Small intestine (tissue), 7 donors: ENCODE measurements around the gene HMG20B. TPM values are rescaled to one million over a fixed set of nuclear protein-coding genes. Genes with fewer than 3 reads are reported as not detected.

ENCODE experiments used
- DNase-seq, 2 donors: peaks; one replicate each; pipeline versions ENCODE4 v3.0.0 to v3.0.0-alpha.2; 2013
- FAIRE-seq: peaks from 2 replicates; lab custom pipeline; 2012; peaks lifted over from hg19 to GRCh38; lab: Jason Lieb, UNC
- H3K27ac ChIP-seq, 3 donors: one replicate each; pipeline ENCODE4 v1.5.1; 2013; ENCODE audit warnings: low read length in 2 of 3, mild to moderate bottlenecking in 2 of 3, control low read depth in 1 of 3, inconsistent platforms in 1 of 3, low read depth in 1 of 3, moderate library complexity in 1 of 3
- H3K27me3 ChIP-seq, 3 donors: one replicate each; pipeline ENCODE4 v1.6.1; 2013; ENCODE audit warnings: low read length in 3 of 3, inconsistent platforms in 1 of 3; ENCODE audit not compliant: control insufficient read depth in 3 of 3, insufficient read depth in 3 of 3
- H3K36me3 ChIP-seq, 3 donors: one replicate each; pipeline ENCODE4 v1.6.1; 2013; ENCODE audit warnings: low read length in 3 of 3, inconsistent platforms in 1 of 3, low read depth in 1 of 3, mild to moderate bottlenecking in 1 of 3, moderate library complexity in 1 of 3; ENCODE audit not compliant: control insufficient read depth in 3 of 3, insufficient read depth in 2 of 3
- H3K4me1 ChIP-seq, 3 donors: one replicate each; pipeline ENCODE4 v1.6.1; 2013; ENCODE audit warnings: low read length in 2 of 3, inconsistent platforms in 1 of 3, low read depth in 1 of 3, mild to moderate bottlenecking in 1 of 3, moderate library complexity in 1 of 3; ENCODE audit not compliant: control insufficient read depth in 3 of 3, insufficient read depth in 2 of 3
- H3K4me3 ChIP-seq, 3 donors: one replicate each; pipeline ENCODE4 v1.5.1; 2013; ENCODE audit warnings: low read length in 3 of 3, control low read depth in 1 of 3, inconsistent platforms in 1 of 3, low read depth in 1 of 3, mild to moderate bottlenecking in 1 of 3, moderate library complexity in 1 of 3
- H3K9me3 ChIP-seq, 2 donors: one replicate each; pipeline ENCODE4 v1.6.1; 2013; ENCODE audit warnings: low read depth in 1 of 2, low read length in 1 of 2; ENCODE audit not compliant: control insufficient read depth in 2 of 2, insufficient read depth in 1 of 2
- WGBS, 3 donors: extraction: QIAGEN DNeasy Blood & Tissue Kit; methylation state at CpG; one replicate each; pipeline ENCODE4 v1.1.7; 2013; 5-methylcytosine and 5-hydroxymethylcytosine counted together
- polyA plus RNA-seq, 4 donors: library from polyadenylated mRNA; stranded (reverse) in 3 of 4; unstranded in 1 of 4; fragments of 200-250 nt in 3 of 4; fragments of 120-200 nt in 1 of 4; gene quantifications; one replicate each; pipeline versions ENCODE4 v1.2.1 to v1.2.3, GENCODE V29; 2013
- donor health status: healthy with polysubstance abuse.
- donor health status: control.
- donor health status: control.
- donor health status: Bipolar disorder and iron deficiency.
- donor health status: healthy.

The HMG20B gene
- polyA plus RNA-seq, 4 donors, result 66.3 to 82.1 (median 72.5) TPM

DNA sequence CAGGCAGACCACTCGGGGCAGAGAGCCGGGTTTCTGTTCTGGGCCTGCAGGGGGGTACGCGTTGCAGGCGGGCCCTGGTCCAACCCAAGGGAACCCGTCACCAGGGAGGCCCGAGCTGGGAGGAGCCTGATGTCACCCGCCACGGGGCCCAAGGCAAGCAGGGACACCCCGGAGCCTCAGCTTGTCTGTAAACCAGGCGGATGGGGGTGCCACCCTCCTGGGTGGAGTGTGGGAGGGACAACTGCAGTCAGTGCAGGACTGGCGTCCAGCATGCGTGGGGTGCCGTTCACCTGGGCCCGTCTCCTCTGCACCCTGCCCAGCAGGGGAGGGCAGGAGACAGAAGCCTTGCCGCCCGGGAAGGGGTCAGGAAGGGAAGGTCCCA lies 46.9 kb downstream of the HMG20B start:
- Histone ChIP-seq H3K9me3 (no peaks in the 10 kb centered on the region), H3K27ac (no peak overlapping the region), H3K4me1 (peaks cover 0 to 4% (median 0%) of the 10 kb centered on the region in 3 donors), H3K4me3 (no peak overlapping the region), H3K36me3 (peaks cover 0 to 88% (median 6%) of the 10 kb centered on the region in 3 donors), H3K27me3 (no peaks in the 10 kb centered on the region)
- DNase-seq (no peak), FAIRE-seq (no peak)
- WGBS, 3 donors, result 84 to 90% (median 85%) methylated on average over 15 to 17 of the region's 17 CpGs

DNA sequence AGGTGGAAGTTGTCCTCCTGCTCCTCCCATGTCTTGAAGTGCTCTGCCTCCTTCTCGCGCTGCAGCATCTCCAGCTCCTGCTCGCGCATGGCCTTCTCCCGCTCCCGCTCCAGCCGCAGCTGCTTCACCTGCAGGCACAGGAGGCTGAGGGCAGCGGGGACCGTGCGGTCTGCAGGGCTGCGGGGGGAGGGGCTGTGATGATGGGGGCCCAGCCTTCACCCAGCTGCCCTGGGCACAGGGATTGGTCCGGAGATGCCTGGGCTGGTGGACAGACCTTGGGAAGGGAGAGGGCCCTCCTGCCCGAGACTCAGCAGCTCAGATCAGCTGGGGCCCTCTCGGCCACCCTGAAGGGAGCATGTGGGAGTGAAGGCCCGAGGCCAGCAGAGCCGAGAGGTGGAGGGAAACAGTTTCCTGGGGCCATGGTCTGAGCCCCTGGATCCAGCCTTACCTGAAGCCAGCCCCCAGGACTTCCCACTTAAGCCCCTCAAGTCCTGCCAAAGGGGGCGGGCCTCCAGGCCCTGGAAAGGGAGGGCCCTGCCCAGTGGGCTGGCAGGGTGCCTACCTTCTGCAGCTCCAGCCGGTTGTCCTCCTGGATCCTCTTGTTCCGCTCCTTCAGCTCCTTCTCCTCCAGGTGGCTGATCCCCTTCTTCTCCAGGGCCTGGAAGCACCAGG lies 47.5 kb downstream of the HMG20B start:
- peaks cover 0 to 7% (median 0%) of the 10 kb centered on the region in 3 donors for H3K4me1 ChIP-seq
- no peaks in the 10 kb centered on the region for H3K9me3 ChIP-seq
- H3K36me3 ChIP-seq, result peaks cover 0 to 82% (median 6%) of the 10 kb centered on the region in 3 donors
- 86 to 90% (median 88%) methylated on average over 15 to 19 of the region's 19 CpGs for WGBS, 3 donors
- no peak overlapping the region for H3K27ac ChIP-seq
- DNase-seq (no peak), FAIRE-seq (no peak)
- no peak overlapping the region for H3K4me3 ChIP-seq
- no peaks in the 10 kb centered on the region for H3K27me3 ChIP-seq

DNA sequence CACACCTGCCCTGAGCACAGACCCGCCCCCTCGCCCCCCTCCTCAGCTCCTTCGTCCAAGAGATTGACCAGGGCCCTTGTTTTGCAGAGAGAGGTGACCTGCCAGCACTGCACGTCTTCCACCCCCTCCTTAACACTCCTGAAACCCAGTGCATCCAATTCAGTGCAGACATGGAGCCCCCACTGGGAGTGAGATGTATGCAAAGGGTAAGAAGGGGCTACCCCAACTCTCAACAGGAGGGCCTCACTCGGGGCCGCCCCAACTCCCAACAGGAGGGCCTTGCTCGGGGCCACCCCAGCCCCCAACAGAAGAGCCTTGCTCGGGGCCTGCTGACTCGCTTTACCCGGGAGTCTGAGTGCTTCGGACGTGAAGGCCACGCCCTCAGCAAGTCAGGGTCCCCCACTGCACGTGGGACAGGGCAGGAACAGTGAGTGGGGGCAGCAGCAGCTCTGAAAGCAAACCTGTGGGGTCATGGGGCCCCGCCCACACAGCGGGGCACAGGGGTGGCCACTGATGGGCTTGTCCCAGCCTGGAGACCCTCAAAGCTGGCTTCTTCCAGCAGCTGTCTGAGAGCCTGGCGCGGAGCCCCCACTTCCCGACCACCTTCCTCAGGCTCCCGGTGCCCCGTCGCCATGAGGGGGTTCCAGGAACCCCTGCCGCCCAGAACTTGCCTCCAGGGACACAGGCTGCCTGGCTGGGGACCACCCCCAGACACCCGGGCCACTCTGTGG lies 48.2 kb downstream of the HMG20B start:
- WGBS, 3 donors, result 88 to 92% (median 88%) methylated on average over 22 to 24 of the region's 24 CpGs
- DNase-seq (no peak), FAIRE-seq (no peak)
- H3K36me3 ChIP-seq, result peaks cover 0 to 75% (median 6%) of the 10 kb centered on the region in 3 donors
- no peak overlapping the region for H3K4me3 ChIP-seq
- H3K4me1 ChIP-seq, result peaks cover 0 to 14% (median 0%) of the 10 kb centered on the region in 3 donors
- H3K9me3 ChIP-seq, result no peaks in the 10 kb centered on the region
- no peak overlapping the region for H3K27ac ChIP-seq
- no peaks in the 10 kb centered on the region for H3K27me3 ChIP-seq

DNA sequence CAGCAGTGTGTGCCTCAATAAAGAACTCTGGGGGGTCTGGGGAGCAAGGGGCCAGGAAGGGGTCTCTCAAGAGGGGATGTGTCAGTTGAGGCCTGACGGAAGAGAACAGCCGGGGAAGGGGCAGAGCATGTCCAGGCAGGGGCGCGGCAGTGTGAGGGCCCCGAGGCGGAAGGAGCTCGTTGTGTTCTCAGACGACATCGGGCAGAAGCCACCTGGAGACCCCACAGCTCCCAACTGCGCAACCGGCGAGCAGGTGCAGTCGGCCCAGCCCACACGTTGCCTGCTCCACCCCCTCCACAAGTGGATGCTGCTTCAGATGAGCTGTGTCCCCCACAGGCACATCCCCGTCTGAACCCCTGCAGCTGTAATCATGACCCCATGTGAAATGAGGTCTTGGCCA lies 48.9 kb downstream of the HMG20B start:
- H3K36me3 ChIP-seq, result peaks cover 0 to 72% (median 6%) of the 10 kb centered on the region in 3 donors
- WGBS, 3 donors, result 90 to 93% (median 93%) methylated on average over 15 of the region's 15 CpGs

DNA sequence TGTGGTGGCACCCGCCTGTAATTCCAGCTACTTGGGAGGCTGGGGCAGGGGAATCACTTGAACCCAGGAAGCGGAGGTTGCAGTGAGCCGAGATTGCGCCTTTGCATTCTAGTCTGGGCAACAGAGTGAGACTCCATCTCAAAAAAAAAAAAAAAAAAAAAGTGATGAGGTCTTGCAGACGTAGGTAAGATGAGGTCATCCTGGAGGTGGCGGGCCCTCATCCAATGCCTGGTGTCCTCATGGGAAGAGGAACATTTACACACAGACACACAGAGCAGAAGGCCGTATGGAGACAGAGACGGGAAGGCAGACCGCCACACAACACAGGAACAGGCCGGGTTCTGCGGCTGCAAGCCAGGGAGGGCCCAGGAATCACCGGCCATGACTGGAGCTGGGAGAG lies 49.5 kb downstream of the HMG20B start:
- WGBS, 3 donors, result 84 to 90% (median 90%) methylated on average over 12 of the region's 12 CpGs
- no peak for FAIRE-seq
- DNase-seq, result no peak

More for the DNA sequence above, 48.9 kb downstream of the HMG20B start:
- no peak for FAIRE-seq
- Histone ChIP-seq H3K27me3 (no peaks in the 10 kb centered on the region), H3K4me1 (peaks cover 0 to 14% (median 0%) of the 10 kb centered on the region in 3 donors), H3K9me3 (no peaks in the 10 kb centered on the region), H3K27ac (no peak overlapping the region), H3K4me3 (no peak overlapping the region)
- no peak for DNase-seq

DNA sequence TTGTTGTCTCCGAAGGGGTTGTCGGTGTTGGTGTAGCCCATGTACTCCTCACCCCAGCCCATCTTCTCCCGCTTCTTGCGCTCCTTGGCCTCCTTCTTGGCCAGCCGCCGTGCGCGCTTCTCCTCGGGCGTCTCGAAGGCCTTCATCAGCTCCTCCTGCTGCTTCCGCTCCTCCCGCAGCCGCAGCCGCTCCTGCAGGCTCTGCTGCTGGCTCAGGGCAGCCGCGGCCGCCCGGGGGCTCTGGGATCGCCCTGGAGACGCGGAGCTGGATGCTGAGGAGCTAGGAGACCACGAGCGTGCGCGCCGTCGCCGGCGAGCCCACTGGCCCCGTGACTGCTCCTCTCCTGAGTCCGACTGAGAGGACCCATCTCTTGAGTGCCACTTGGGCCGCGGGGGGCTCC lies 51.0 kb downstream of the HMG20B start:
- Histone ChIP-seq H3K27ac (no peak overlapping the region), H3K4me1 (peaks cover 0 to 10% (median 2%) of the 10 kb centered on the region in 3 donors), H3K36me3 (peaks cover 0 to 53% (median 6%) of the 10 kb centered on the region in 3 donors), H3K4me3 (no peak overlapping the region), H3K27me3 (no peaks in the 10 kb centered on the region), H3K9me3 (no peaks in the 10 kb centered on the region)
- no peak for FAIRE-seq
- no peak for DNase-seq
- 93 to 97% (median 93%) methylated on average over 34 of the region's 34 CpGs for WGBS, 3 donors

More for the DNA sequence above, 49.5 kb downstream of the HMG20B start:
- Histone ChIP-seq H3K36me3 (peaks cover 0 to 67% (median 6%) of the 10 kb centered on the region in 3 donors), H3K27me3 (no peaks in the 10 kb centered on the region), H3K4me3 (no peak overlapping the region), H3K4me1 (peaks cover 0 to 14% (median under 1%) of the 10 kb centered on the region in 3 donors), H3K9me3 (no peaks in the 10 kb centered on the region), H3K27ac (no peak overlapping the region)

DNA sequence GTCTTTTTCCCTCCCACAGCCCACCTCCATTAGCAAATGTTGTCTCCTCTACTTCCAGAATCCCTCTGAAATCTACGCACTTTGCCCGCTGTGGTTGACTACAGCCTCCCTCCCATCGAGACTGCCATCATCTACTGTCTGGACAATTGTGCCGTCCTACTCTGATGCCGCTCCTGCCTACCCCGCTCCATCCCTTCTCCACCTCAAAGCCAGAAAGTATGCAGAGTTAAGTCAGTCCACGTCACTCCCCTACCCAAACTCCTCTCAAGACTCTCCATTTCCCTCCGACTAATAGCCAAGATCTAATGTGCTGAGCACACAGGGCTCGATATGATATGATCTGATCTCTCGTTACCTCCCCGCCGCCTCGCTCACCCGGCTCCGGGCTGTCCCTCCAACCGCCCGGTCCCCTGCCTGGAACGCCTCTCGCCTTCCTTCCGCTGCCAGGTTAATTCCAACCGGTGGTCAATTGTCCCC lies 53.3 kb downstream of the HMG20B start:
- no peaks in the 10 kb centered on the region for H3K9me3 ChIP-seq
- peaks cover 0 to 40% (median 4%) of the 10 kb centered on the region in 3 donors for H3K36me3 ChIP-seq
- peak overlapping the region; percentile 65 to 91 (median 80) for H3K4me3 ChIP-seq
- WGBS, 3 donors, result 0 to 1% (median 1%) methylated on average over 20 to 21 of the region's 21 CpGs
- no peaks in the 10 kb centered on the region for H3K27me3 ChIP-seq
- peaks cover 0 to 10% (median 2%) of the 10 kb centered on the region in 3 donors for H3K4me1 ChIP-seq
- H3K27ac ChIP-seq, result peak overlapping the region; percentile 84 to 97 (median 93)
- DNase-seq, result no peak
- FAIRE-seq, result no peak
